ENCODE results near the gene XPO6.

- no peak for TF ChIP-seq FOSL1 (IDR thresholded peaks at IDR 0.05; ENCODE audit: low read depth)
- TF ChIP-seq RAD21 (IDR thresholded peaks at IDR 0.05; ENCODE audit: low read depth): no peak
- TF ChIP-seq YY1 (IDR thresholded peaks at IDR 0.05; ENCODE audit: extremely low read depth, insufficient replicate concordance, low read depth, low read length): no peak
Observed at GRCh38 chr16:28217326-28217725, 5.6 kb upstream of the XPO6 start.

All from HCT116 (cell line).